CD4-positive, CD25-positive, alpha-beta regulatory T cell (primary cell): Measurements from ENCODE around the gene RNASEH2C. TPM values are rescaled to one million over a fixed set of nuclear protein-coding genes. Genes with fewer than 3 reads are reported as not detected.

Source experiments
- ATAC-seq, 2 donors: fragments of 150-1000 bp; cut with Tn5 transposase; one replicate each; pipeline ENCODE4 v1.10.0; 2021; ENCODE audit warnings: low read depth in 2 of 2, moderate number of reproducible peaks in 2 of 2, moderate library complexity in 1 of 2
- DNase-seq, 3 donors: peaks; one replicate each; pipeline versions ENCODE4 v3.0.0 to v3.0.0-alpha.2; 2012 to 2022; ENCODE audit warnings: mixed read lengths in 1 of 3
- H3K27ac ChIP-seq: one replicate; pipeline ENCODE4 v1.7.0; 2013; ENCODE audit warnings: mild to moderate bottlenecking, low read length; ENCODE audit not compliant: insufficient read depth, poor library complexity, severe bottlenecking
- H3K27me3 ChIP-seq: one replicate; pipeline ENCODE4 v1.7.0; 2013; ENCODE audit warnings: low read length; ENCODE audit not compliant: control insufficient read depth, insufficient read depth
- H3K36me3 ChIP-seq: one replicate; pipeline ENCODE4 v1.7.0; 2013; ENCODE audit warnings: mild to moderate bottlenecking, low read length, moderate library complexity; ENCODE audit not compliant: control insufficient read depth, insufficient read depth
- H3K4me1 ChIP-seq: 2 replicates; pipeline ENCODE4 v1.7.0; 2013; ENCODE audit warnings: mild to moderate bottlenecking, low read length; ENCODE audit not compliant: insufficient read depth, control insufficient read depth, poor library complexity, severe bottlenecking
- H3K4me3 ChIP-seq: one replicate; pipeline ENCODE4 v1.7.0; 2013; ENCODE audit warnings: low read depth, mild to moderate bottlenecking, low read length, moderate library complexity
- H3K9me3 ChIP-seq, 2 experiments: 1 replicate in 1 of 2; 2 replicates in 1 of 2; pipeline ENCODE4 v1.7.0; 2013; ENCODE audit warnings: low read length in 2 of 2, mild to moderate bottlenecking in 1 of 2, moderate library complexity in 1 of 2; ENCODE audit not compliant: control insufficient read depth in 2 of 2
- H3K27ac Mint-ChIP-seq, 3 donors: one replicate each; pipeline ENCODE4 v1.8.0; 2020 to 2022; ENCODE audit warnings: mild to moderate bottlenecking in 3 of 3, mixed read lengths in 3 of 3, moderate library complexity in 2 of 3
- H3K27me3 Mint-ChIP-seq: one replicate; pipeline ENCODE4 v1.8.0; 2022; ENCODE audit warnings: mild to moderate bottlenecking, mixed read lengths
- H3K36me3 Mint-ChIP-seq: one replicate; pipeline ENCODE4 v1.8.0; 2020; ENCODE audit warnings: mixed read lengths
- H3K4me1 Mint-ChIP-seq, 4 donors: one replicate each; pipeline ENCODE4 v1.8.0; 2020 to 2022; ENCODE audit warnings: mixed read lengths in 4 of 4, mild to moderate bottlenecking in 1 of 4
- H3K4me3 Mint-ChIP-seq, 4 donors: one replicate each; pipeline ENCODE4 v1.8.0; 2020 to 2022; ENCODE audit warnings: mild to moderate bottlenecking in 4 of 4, mixed read lengths in 4 of 4, moderate library complexity in 3 of 4
- H3K9me3 Mint-ChIP-seq, 7 donors: one replicate each; pipeline ENCODE4 v1.8.0; 2020 to 2022; ENCODE audit warnings: mixed read lengths in 7 of 7, mild to moderate bottlenecking in 3 of 7, moderate library complexity in 2 of 7
- polyA plus RNA-seq, 4 donors: library from polyadenylated mRNA; unstranded; fragments of 300-500 nt; fragmentation: Illumina TruSeq; gene quantifications; one replicate each; pipeline ENCODE4 v1.2.3, GENCODE V29; 2021
- total RNA-seq: library from RNA; stranded (reverse); gene quantifications from one replicate; pipeline ENCODE4 v1.2.3, GENCODE V29; 2022

The RNASEH2C gene
- total and polyA plus RNA-seq, 5 donors from 2014 or later: 28.3 to 83.8 (median 62.8) TPM

- Mint-ChIP-seq H3K27me3 (no peaks in the 10 kb centered on the region), H3K4me3 (peak overlapping the region; percentile 44 to 92 (median 58)), H3K36me3 (peaks cover 32% of the 10 kb centered on the region), H3K9me3 (peaks cover 0 to 2% (median 0%) of the 10 kb centered on the region in 7 donors), H3K27ac (no peak overlapping the region), H3K4me1 (peaks cover under 1 to 57% (median 30%) of the 10 kb centered on the region in 4 donors)
- H3K4me1 ChIP-seq: peaks cover 31% of the 10 kb centered on the region
- H3K27me3 ChIP-seq: no peaks in the 10 kb centered on the region
- H3K4me3 ChIP-seq: no peak overlapping the region
- no peaks in the 10 kb centered on the region for H3K9me3 ChIP-seq
- ATAC-seq (no peak), DNase-seq (no peak)
- no peak overlapping the region for H3K27ac ChIP-seq
- peaks cover 57% of the 10 kb centered on the region for H3K36me3 ChIP-seq
Observed at GRCh38 chr11:65716774-65717405, 3.7 kb downstream of the RNASEH2C start.

GRCh38 chr11:65716302-65716701, 4.3 kb downstream of the RNASEH2C start:
- no peak overlapping the region for H3K4me3 ChIP-seq
- H3K27ac Mint-ChIP-seq: peak overlapping the region in 1 of 3 donors; percentile 58
- H3K36me3 ChIP-seq: peaks cover 57% of the 10 kb centered on the region

GRCh38 chr11:65714433-65714832, 6.2 kb downstream of the RNASEH2C start:
- Histone ChIP-seq H3K27me3 (no peaks in the 10 kb centered on the region), H3K9me3 (no peaks in the 10 kb centered on the region), H3K4me1 (peaks cover 29% of the 10 kb centered on the region), H3K36me3 (peaks cover 57% of the 10 kb centered on the region), H3K27ac (no peak overlapping the region), H3K4me3 (no peak overlapping the region)
- H3K36me3 Mint-ChIP-seq: peaks cover 32% of the 10 kb centered on the region
- H3K9me3 Mint-ChIP-seq: peaks cover 0 to 2% (median 0%) of the 10 kb centered on the region in 7 donors
- H3K27ac Mint-ChIP-seq: peak overlapping the region in 2 of 3 donors; percentile 26 to 92
- DNase-seq (no peak), ATAC-seq (no peak)
- peaks cover 5 to 50% (median 32%) of the 10 kb centered on the region in 4 donors for H3K4me1 Mint-ChIP-seq
- no peaks in the 10 kb centered on the region for H3K27me3 Mint-ChIP-seq
- peak overlapping the region; percentile 16 to 89 (median 71) for H3K4me3 Mint-ChIP-seq

More at GRCh38 chr11:65716302-65716701, 4.3 kb downstream of the RNASEH2C start:
- ATAC-seq (no peak), DNase-seq (no peak)
- H3K9me3 ChIP-seq: no peaks in the 10 kb centered on the region
- Mint-ChIP-seq H3K4me3 (peak overlapping the region in 2 of 4 donors; percentile 62 to 84), H3K4me1 (peaks cover 5 to 59% (median 32%) of the 10 kb centered on the region in 4 donors), H3K36me3 (peaks cover 32% of the 10 kb centered on the region), H3K27me3 (no peaks in the 10 kb centered on the region), H3K9me3 (peaks cover 0 to 2% (median 0%) of the 10 kb centered on the region in 7 donors)
- no peaks in the 10 kb centered on the region for H3K27me3 ChIP-seq
- H3K27ac ChIP-seq: no peak overlapping the region
- peaks cover 34% of the 10 kb centered on the region for H3K4me1 ChIP-seq

GRCh38 chr11:65713212-65713969, 7.2 kb downstream of the RNASEH2C start:
- H3K4me1 Mint-ChIP-seq: peaks cover 5 to 39% (median 24%) of the 10 kb centered on the region in 4 donors
- Histone ChIP-seq H3K4me1 (peaks cover 19% of the 10 kb centered on the region), H3K27me3 (no peaks in the 10 kb centered on the region), H3K4me3 (no peak overlapping the region), H3K9me3 (no peaks in the 10 kb centered on the region), H3K36me3 (peaks cover 49% of the 10 kb centered on the region), H3K27ac (peak overlapping the region; percentile 99)
- H3K36me3 Mint-ChIP-seq: peaks cover 32% of the 10 kb centered on the region
- H3K9me3 Mint-ChIP-seq: peaks cover 0 to 2% (median 0%) of the 10 kb centered on the region in 7 donors
- DNase-seq (no peak), ATAC-seq (no peak)
- H3K4me3 Mint-ChIP-seq: peak overlapping the region; percentile 44 to 99 (median 95)
- H3K27ac Mint-ChIP-seq: peak overlapping the region; percentile 80 to 92 (median 91)
- H3K27me3 Mint-ChIP-seq: no peaks in the 10 kb centered on the region

GRCh38 chr11:65712633-65713076, 7.9 kb downstream of the RNASEH2C start:
- Histone ChIP-seq H3K27me3 (no peaks in the 10 kb centered on the region), H3K4me1 (peaks cover 19% of the 10 kb centered on the region), H3K36me3 (peaks cover 42% of the 10 kb centered on the region), H3K27ac (peak overlapping the region; percentile 99), H3K4me3 (peak overlapping the region; percentile 78), H3K9me3 (no peaks in the 10 kb centered on the region)
- Mint-ChIP-seq H3K27ac (peak overlapping the region; percentile 99 to 100 (median 99)), H3K36me3 (peaks cover 28% of the 10 kb centered on the region), H3K27me3 (no peaks in the 10 kb centered on the region), H3K4me1 (peaks cover 5 to 34% (median 22%) of the 10 kb centered on the region in 4 donors), H3K4me3 (peak overlapping the region; percentile 93 to 99 (median 97)), H3K9me3 (peaks cover 0 to 2% (median 0%) of the 10 kb centered on the region in 7 donors)
- ATAC-seq (no peak), DNase-seq (no peak)

- H3K4me1 ChIP-seq: peaks cover 19% of the 10 kb centered on the region
- no peaks in the 10 kb centered on the region for H3K27me3 ChIP-seq
- no peaks in the 10 kb centered on the region for H3K9me3 ChIP-seq
- H3K4me3 Mint-ChIP-seq: peak within 1 kb of the TSS; percentile 93 to 99 (median 97)
- H3K36me3 ChIP-seq: peaks cover 36% of the 10 kb centered on the region
- H3K4me1 Mint-ChIP-seq: peaks cover 5 to 29% (median 18%) of the 10 kb centered on the region in 4 donors
- H3K27ac Mint-ChIP-seq: peak within 1 kb of the TSS; percentile 99 to 100 (median 99)
- H3K9me3 Mint-ChIP-seq: peaks cover 0 to 2% (median 0%) of the 10 kb centered on the region in 7 donors
- H3K4me3 ChIP-seq: peak within 1 kb of the TSS; percentile 78
- peaks cover 5% of the 10 kb centered on the region for H3K27me3 Mint-ChIP-seq
- ATAC-seq (peak; percentile 85 to 86), DNase-seq (peak; percentile 96 to 99 (median 99))
- peak within 1 kb of the TSS; percentile 99 for H3K27ac ChIP-seq
- H3K36me3 Mint-ChIP-seq: peaks cover 22% of the 10 kb centered on the region
Observed at GRCh38 chr11:65711785-65712632, 8.6 kb downstream of the RNASEH2C start, which contains the start of gene KAT5. Gene KAT5 (plus strand): TSS chr11:65712252. CDS start chr11:65712268, 16 bp downstream.

- no peak overlapping the region for H3K27ac ChIP-seq
- H3K9me3 Mint-ChIP-seq: peaks cover 0 to 2% (median 0%) of the 10 kb centered on the region in 7 donors
- H3K36me3 Mint-ChIP-seq: peaks cover 17% of the 10 kb centered on the region
- no peak overlapping the region for H3K27ac Mint-ChIP-seq
- peaks cover 5 to 29% (median 17%) of the 10 kb centered on the region in 4 donors for H3K4me1 Mint-ChIP-seq
- DNase-seq: no peak
- no peaks in the 10 kb centered on the region for H3K9me3 ChIP-seq
- H3K27me3 Mint-ChIP-seq: peaks cover 6% of the 10 kb centered on the region
- peaks cover 19% of the 10 kb centered on the region for H3K4me1 ChIP-seq
- H3K4me3 ChIP-seq: no peak overlapping the region
- H3K27me3 ChIP-seq: no peaks in the 10 kb centered on the region
- peak overlapping the region in 2 of 4 donors; percentile 29 to 93 for H3K4me3 Mint-ChIP-seq
- peaks cover 22% of the 10 kb centered on the region for H3K36me3 ChIP-seq
- no peak for ATAC-seq
Observed at GRCh38 chr11:65710421-65710820, 10.2 kb downstream of the RNASEH2C start.
